Panc1 (cell line): ENCODE data around the gene CPS1. TPM values are rescaled to one million over a fixed set of nuclear protein-coding genes. Genes with fewer than 3 reads are reported as not detected.

Source experiments
- ATAC-seq: fragments of 200-7000 bp; cut with Tn5 transposase; 2 replicates; pipeline ENCODE4 v1.9.1; 2020; ENCODE audit warnings: mild to moderate bottlenecking, moderate library complexity
- BruUV-seq: library from RNA; stranded (reverse); fragments of 400-500 nt; replicated peaks from 2 replicates; lab custom pipeline; 2021; lab: Mats Ljungman, UMichigan
- CTCF ChIA-PET: fragments of 300-600 bp; sonication (Branson Sonifier 250); formaldehyde crosslinking; loops from one replicate; lab custom pipeline; 2022; ENCODE audit warnings: antibody characterized with exemption; lab: Charles Lee
- POLR2A ChIA-PET: fragments of 300-600 bp; sonication (Branson Sonifier 250); formaldehyde crosslinking; loops from one replicate; lab custom pipeline; 2022; ENCODE audit warnings: antibody characterized with exemption; lab: Charles Lee
- DNase-seq: peaks from one replicate; pipeline ENCODE4 v3.0.0-alpha.2; 2010; ENCODE audit warnings: low read depth, low spot score
- H3K27ac ChIP-seq: 2 replicates; pipeline ENCODE4 v1.5.1; 2011; ENCODE audit warnings: mild to moderate bottlenecking, low read length, inconsistent platforms
- H3K27me3 ChIP-seq: fragments of 200-500 bp; sonication (Bioruptor generic); 2 replicates; pipeline ENCODE4 v1.6.0; 2014; ENCODE audit warnings: low read length, inconsistent platforms; ENCODE audit not compliant: control insufficient read depth, insufficient read depth
- H3K36me3 ChIP-seq: fragments of 200-500 bp; sonication (Bioruptor generic); 2 replicates; pipeline ENCODE4 v1.5.1; 2014; ENCODE audit warnings: inconsistent platforms, mild to moderate bottlenecking, low read length, moderate library complexity; ENCODE audit not compliant: control insufficient read depth, insufficient read depth
- H3K4me1 ChIP-seq: 2 replicates; pipeline ENCODE4 v1.5.1; 2011; ENCODE audit warnings: inconsistent platforms, mild to moderate bottlenecking, low read length, moderate library complexity; ENCODE audit not compliant: control insufficient read depth, insufficient read depth
- H3K4me3 ChIP-seq, 2 experiments: 2 replicates each; pipeline ENCODE4 v1.5.1; 2011 to 2012; ENCODE audit warnings: low read depth in 2 of 2, low read length in 2 of 2, mild to moderate bottlenecking in 2 of 2, inconsistent platforms in 1 of 2, moderate library complexity in 1 of 2
- H3K9me3 ChIP-seq: fragments of 200-500 bp; sonication (Bioruptor generic); 2 replicates; pipeline ENCODE4 v1.5.1; 2014; ENCODE audit warnings: low read depth, mild to moderate bottlenecking, inconsistent platforms, low read length, moderate library complexity; ENCODE audit not compliant: control insufficient read depth, insufficient read depth
- CTCF ChIP-seq: fragments of 450-650 bp; IDR thresholded peaks from 2 replicates; pipeline ENCODE4 v1.5.1; 2017; ENCODE audit warnings: mild to moderate bottlenecking
- POLR2AphosphoS5 ChIP-seq: IDR thresholded peaks from 2 replicates; pipeline ENCODE4 v1.6.1; 2012; ENCODE audit warnings: mild to moderate bottlenecking, low read depth, low read length, moderate library complexity
- SIN3A ChIP-seq: IDR thresholded peaks from 2 replicates; pipeline ENCODE4 v1.6.1; 2012; ENCODE audit warnings: low read depth, mild to moderate bottlenecking, low read length, moderate library complexity, borderline replicate concordance; ENCODE audit not compliant: insufficient read depth
- TCF7L2 ChIP-seq: IDR thresholded peaks from 2 replicates; pipeline ENCODE4 v1.6.1; 2011; ENCODE audit warnings: mild to moderate bottlenecking, low read depth, low read length, inconsistent platforms
- in situ Hi-C: cut with HindIII; loops from 2 replicates; pipeline ENCODE4 v1.10.0; 2016; ENCODE audit warnings: low sequenced_read_pairs, low pct_unique_long_range_greater_than_20kb
- intact Hi-C: fragments of 100-400 bp; cut with micrococcal nuclease; formaldehyde crosslinking; loops from one replicate; pipeline ENCODE4 v1.10.0; 2022; ENCODE audit not compliant: unreplicated experiment
- total RNA-seq: library from RNA; stranded (reverse); gene quantifications from one replicate; pipeline ENCODE4 v1.2.1, GENCODE V29; 2021; ENCODE audit not compliant: unreplicated experiment
- TF ChIP-seq, protein P1 (sequence below), 2 experiments: IDR thresholded peaks; 2 replicates each; pipeline ENCODE4 v1.6.1; 2011 to 2012; ENCODE audit warnings: low read depth in 2 of 2, control low read depth in 1 of 2, low read length in 1 of 2, mild to moderate bottlenecking in 1 of 2, moderate library complexity in 1 of 2; ENCODE audit not compliant: insufficient read depth in 1 of 2

Gene CPS1
- total RNA-seq, 1 experiment from 2014 or later, result 5.1 TPM

GRCh38 chr2:210593166-210593565 is 36.8 kb downstream of the CPS1 start:
- ATAC-seq, result no peak
- no peak overlapping the region for H3K4me3 ChIP-seq
- no peak for TF ChIP-seq CTCF
- no peak for TF ChIP-seq TCF7L2
- TF ChIP-seq, protein P1, sequence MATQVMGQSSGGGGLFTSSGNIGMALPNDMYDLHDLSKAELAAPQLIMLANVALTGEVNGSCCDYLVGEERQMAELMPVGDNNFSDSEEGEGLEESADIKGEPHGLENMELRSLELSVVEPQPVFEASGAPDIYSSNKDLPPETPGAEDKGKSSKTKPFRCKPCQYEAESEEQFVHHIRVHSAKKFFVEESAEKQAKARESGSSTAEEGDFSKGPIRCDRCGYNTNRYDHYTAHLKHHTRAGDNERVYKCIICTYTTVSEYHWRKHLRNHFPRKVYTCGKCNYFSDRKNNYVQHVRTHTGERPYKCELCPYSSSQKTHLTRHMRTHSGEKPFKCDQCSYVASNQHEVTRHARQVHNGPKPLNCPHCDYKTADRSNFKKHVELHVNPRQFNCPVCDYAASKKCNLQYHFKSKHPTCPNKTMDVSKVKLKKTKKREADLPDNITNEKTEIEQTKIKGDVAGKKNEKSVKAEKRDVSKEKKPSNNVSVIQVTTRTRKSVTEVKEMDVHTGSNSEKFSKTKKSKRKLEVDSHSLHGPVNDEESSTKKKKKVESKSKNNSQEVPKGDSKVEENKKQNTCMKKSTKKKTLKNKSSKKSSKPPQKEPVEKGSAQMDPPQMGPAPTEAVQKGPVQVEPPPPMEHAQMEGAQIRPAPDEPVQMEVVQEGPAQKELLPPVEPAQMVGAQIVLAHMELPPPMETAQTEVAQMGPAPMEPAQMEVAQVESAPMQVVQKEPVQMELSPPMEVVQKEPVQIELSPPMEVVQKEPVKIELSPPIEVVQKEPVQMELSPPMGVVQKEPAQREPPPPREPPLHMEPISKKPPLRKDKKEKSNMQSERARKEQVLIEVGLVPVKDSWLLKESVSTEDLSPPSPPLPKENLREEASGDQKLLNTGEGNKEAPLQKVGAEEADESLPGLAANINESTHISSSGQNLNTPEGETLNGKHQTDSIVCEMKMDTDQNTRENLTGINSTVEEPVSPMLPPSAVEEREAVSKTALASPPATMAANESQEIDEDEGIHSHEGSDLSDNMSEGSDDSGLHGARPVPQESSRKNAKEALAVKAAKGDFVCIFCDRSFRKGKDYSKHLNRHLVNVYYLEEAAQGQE (IDR thresholded peaks at IDR 0.05; ENCODE audit: insufficient read depth in 1 of 2, low read depth in 2 of 2, low read length in 1 of 2), result no peak
- TF ChIP-seq POLR2AphosphoS5, result no peak
- in situ Hi-C loops (no loop called here), intact Hi-C loops (no loop called here)
- H3K9me3 ChIP-seq, result no peaks in the 10 kb centered on the region
- H3K4me1 ChIP-seq, result no peaks in the 10 kb centered on the region
- H3K27me3 ChIP-seq, result no peaks in the 10 kb centered on the region
- no TSS peak for BruUV-seq
- DNase-seq, result no peak
- no peak overlapping the region for H3K27ac ChIP-seq
- POLR2A ChIA-PET, result no interaction called here
- CTCF ChIA-PET, result no interaction called here
- no peaks in the 10 kb centered on the region for H3K36me3 ChIP-seq

- no peaks in the 10 kb centered on the region for H3K4me1 ChIP-seq
- ChIA-PET CTCF (no interaction called here), POLR2A (no interaction called here)
- DNase-seq (no peak), ATAC-seq (no peak)
- in situ Hi-C loops (no loop called here), intact Hi-C loops (no loop called here)
- no peak overlapping the region for H3K27ac ChIP-seq
- no TSS peak for BruUV-seq
- no peaks in the 10 kb centered on the region for H3K27me3 ChIP-seq
- H3K9me3 ChIP-seq, result no peaks in the 10 kb centered on the region
- no peak for TF ChIP-seq TCF7L2
- no peak for TF ChIP-seq SIN3A
- TF ChIP-seq, protein P1 (IDR thresholded peaks at IDR 0.05; ENCODE audit: insufficient read depth in 1 of 2, low read depth in 2 of 2, low read length in 1 of 2), result no peak
- no peak for TF ChIP-seq CTCF
- TF ChIP-seq POLR2AphosphoS5, result no peak
- no peaks in the 10 kb centered on the region for H3K36me3 ChIP-seq
- no peak overlapping the region for H3K4me3 ChIP-seq
Observed at GRCh38 chr2:210598219-210598618, 41.8 kb downstream of the CPS1 start.
